ENCODE data around the gene RTBDN.

Gene RTBDN

GRCh38 chr19:12791345-12792050 is 42.9 kb downstream of the RTBDN start, which contains the start of gene JUNB:
JUNB (plus strand) TSS chr19:12791486; CDS start chr19:12791772, 286 bp downstream.
- DNase-seq = peak; percentile 97

GRCh38 chr19:12790628-12791344 is 43.6 kb downstream of the RTBDN start:
- DNase-seq = no peak

GRCh38 chr19:12789904-12790619 is 44.3 kb downstream of the RTBDN start:
- DNase-seq = peak; percentile 84

GRCh38 chr19:12789098-12789903 is 45.1 kb downstream of the RTBDN start:
- DNase-seq = no peak

- DNase-seq = peak; percentile 52
Measured at GRCh38 chr19:12788682-12789097, 45.7 kb downstream of the RTBDN start.

- DNase-seq = no peak
Measured at GRCh38 chr19:12788042-12788681, 46.2 kb downstream of the RTBDN start.

- DNase-seq = no peak
Measured at GRCh38 chr19:12787458-12787857, 46.9 kb downstream of the RTBDN start.

- no peak for DNase-seq
Measured at GRCh38 chr19:12786952-12787351, 47.4 kb downstream of the RTBDN start.

GRCh38 chr19:12786141-12786870 is 48.1 kb downstream of the RTBDN start:
- DNase-seq = no peak

- no peak for DNase-seq
Measured at GRCh38 chr19:12785431-12786031, 48.8 kb downstream of the RTBDN start.

- no peak for DNase-seq
Measured at GRCh38 chr19:12784871-12785430, 49.4 kb downstream of the RTBDN start.

- DNase-seq = no peak
Measured at GRCh38 chr19:12784394-12784870, 49.9 kb downstream of the RTBDN start.

GRCh38 chr19:12783849-12784393 is 50.5 kb downstream of the RTBDN start:
- no peak for DNase-seq

GRCh38 chr19:12783291-12783848 is 51.0 kb downstream of the RTBDN start:
- no peak for DNase-seq

GRCh38 chr19:12782424-12783290 is 51.7 kb downstream of the RTBDN start:
- DNase-seq = peak; percentile 95

- DNase-seq = no peak
Measured at GRCh38 chr19:12782174-12782423, 52.3 kb downstream of the RTBDN start.

GRCh38 chr19:12779162-12779993 is 55.0 kb downstream of the RTBDN start:
- no peak for DNase-seq

GRCh38 chr19:12778905-12779161 is 55.5 kb downstream of the RTBDN start:
- DNase-seq = no peak

Measured in T-helper 9 cell (primary cell).